ENCODE data around the gene KIF16B.

GRCh38 chr20:16485401-16485800, 87.8 kb downstream of the KIF16B start:
- no peak for TF ChIP-seq EZH2phosphoT487 (IDR thresholded peaks at IDR 0.05; ENCODE audit: low read depth, severe bottlenecking, unreplicated experiment)
- TF ChIP-seq, protein P1, sequence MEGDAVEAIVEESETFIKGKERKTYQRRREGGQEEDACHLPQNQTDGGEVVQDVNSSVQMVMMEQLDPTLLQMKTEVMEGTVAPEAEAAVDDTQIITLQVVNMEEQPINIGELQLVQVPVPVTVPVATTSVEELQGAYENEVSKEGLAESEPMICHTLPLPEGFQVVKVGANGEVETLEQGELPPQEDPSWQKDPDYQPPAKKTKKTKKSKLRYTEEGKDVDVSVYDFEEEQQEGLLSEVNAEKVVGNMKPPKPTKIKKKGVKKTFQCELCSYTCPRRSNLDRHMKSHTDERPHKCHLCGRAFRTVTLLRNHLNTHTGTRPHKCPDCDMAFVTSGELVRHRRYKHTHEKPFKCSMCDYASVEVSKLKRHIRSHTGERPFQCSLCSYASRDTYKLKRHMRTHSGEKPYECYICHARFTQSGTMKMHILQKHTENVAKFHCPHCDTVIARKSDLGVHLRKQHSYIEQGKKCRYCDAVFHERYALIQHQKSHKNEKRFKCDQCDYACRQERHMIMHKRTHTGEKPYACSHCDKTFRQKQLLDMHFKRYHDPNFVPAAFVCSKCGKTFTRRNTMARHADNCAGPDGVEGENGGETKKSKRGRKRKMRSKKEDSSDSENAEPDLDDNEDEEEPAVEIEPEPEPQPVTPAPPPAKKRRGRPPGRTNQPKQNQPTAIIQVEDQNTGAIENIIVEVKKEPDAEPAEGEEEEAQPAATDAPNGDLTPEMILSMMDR (IDR thresholded peaks at IDR 0.05; ENCODE audit: poor library complexity), result no peak

Data from hepatocyte (in vitro differentiated cells).